ENCODE data around the gene TMEM42.

DNA sequence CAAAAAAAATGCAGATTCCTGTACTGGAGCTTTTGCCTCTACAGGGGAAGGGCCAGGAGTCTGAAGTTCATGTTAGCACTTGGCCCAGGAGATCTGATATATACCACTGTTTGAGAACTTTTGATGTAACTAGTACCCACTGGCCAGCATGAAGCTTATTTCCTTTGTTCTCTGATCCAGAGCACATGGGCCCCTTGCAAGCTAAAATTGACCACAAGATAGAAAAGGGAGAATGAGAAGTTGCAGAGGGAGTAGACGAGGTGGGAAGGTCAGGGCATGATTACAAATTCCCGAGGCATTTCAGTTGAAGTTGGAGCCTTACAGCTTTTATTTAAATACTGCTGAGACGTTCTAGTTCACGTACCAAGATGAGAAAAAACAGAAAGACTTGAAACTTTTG is 40.9 kb downstream of the TMEM42 start:
- no peak for TF ChIP-seq CTCF (IDR thresholded peaks at IDR 0.05)
- no peak for TF ChIP-seq POLR2AphosphoS5 (IDR thresholded peaks at IDR 0.05)
- no peak for TF ChIP-seq POLR2A (IDR thresholded peaks at IDR 0.05)

Measured in sigmoid colon (tissue), 4 donors.